Measurements from ENCODE around the gene PANK1. TPM values are rescaled to one million over a fixed set of nuclear protein-coding genes. Genes with fewer than 3 reads are reported as not detected.

The PANK1 gene
- total and polyA plus RNA-seq, 2 of the 8 experiments (the other 6 are each of a cell fraction or from before 2014, with no cell fraction given) = 18.5 to 40.4 TPM

GRCh38 chr10:89549510-89549909 is 95.5 kb downstream of the PANK1 start:
- no peak overlapping the region for H3K4me2 ChIP-seq (ENCODE audit: insufficient read depth in 1 of 2, low read depth in 2 of 2, low read length in 2 of 2)
- no peaks in the 10 kb centered on the region for H3K36me3 ChIP-seq (ENCODE audit: control insufficient read depth in 2 of 4, insufficient read depth in 4 of 4, low read length in 3 of 4)
- H3K79me1 ChIP-seq (ENCODE audit: low read depth, low read length) = no peaks in the 10 kb centered on the region
- no peak overlapping the region for H4K5ac ChIP-seq (ENCODE audit: insufficient read length, low read depth, low read length)
- no peak overlapping the region for H2BK12ac ChIP-seq (ENCODE audit: low read depth, low read length)
- no peak overlapping the region for H3K4me3 ChIP-seq (ENCODE audit: extremely low read depth in 1 of 4, insufficient read depth in 2 of 4, low read depth in 3 of 4, low read length in 4 of 4)
- no peak overlapping the region for H2AK5ac ChIP-seq (ENCODE audit: low read depth, low read length)
- FAIRE-seq = no peak
- no peak overlapping the region for H4K8ac ChIP-seq (ENCODE audit: extremely low read depth, insufficient read depth, low read length)
- no peaks in the 10 kb centered on the region for H3K79me2 ChIP-seq (ENCODE audit: control insufficient read depth in 1 of 2, insufficient read depth in 2 of 2, low read length in 2 of 2)
- POLR2A ChIA-PET (ENCODE audit: partially characterized antibody) = no interaction called here
- H4K20me1 ChIP-seq (replicated peaks in 1 of 2; ENCODE audit: control insufficient read depth in 1 of 2, insufficient read depth in 2 of 2, low read length in 2 of 2) = no peaks in the 10 kb centered on the region
- no peak overlapping the region for H3K9ac ChIP-seq (replicated peaks in 1 of 4; ENCODE audit: extremely low read depth in 1 of 4, low read depth in 3 of 4, low read length in 3 of 4)
- no peak overlapping the region for H2AFZ ChIP-seq (ENCODE audit: low read length)
- H3K56ac ChIP-seq (replicated peaks; ENCODE audit: insufficient read length, low read depth, low read length) = no peak overlapping the region
- no peak for DNase-seq (ENCODE audit: low read depth in 1 of 2, low spot score in 2 of 2)
- H3K14ac ChIP-seq (ENCODE audit: insufficient read length) = no peak overlapping the region
- H3K18ac ChIP-seq (ENCODE audit: extremely low read depth, low read length) = no peak overlapping the region
- H3K27ac ChIP-seq (ENCODE audit: low read depth, low read length) = no peak overlapping the region
- H3K9me3 ChIP-seq (ENCODE audit: insufficient read depth in 2 of 2, low read depth in 1 of 2, low read length in 1 of 2) = no peaks in the 10 kb centered on the region
- H3K27me3 ChIP-seq (replicated peaks in 1 of 4; ENCODE audit: control insufficient read depth in 3 of 4, extremely low read depth in 1 of 4, insufficient read depth in 3 of 4, low read length in 3 of 4) = no peaks in the 10 kb centered on the region
- 100% methylated on average over 1 of the region's 1 CpG; no CpG with 5 or more reads in 1 of the 2 experiments for WGBS, 2 experiments (ENCODE audit: extremely low coverage in 1 of 2, insufficient coverage in 1 of 2, insufficient read length in 1 of 2, insufficient replicate concordance in 2 of 2, low coverage in 1 of 2, low lambda C conversion rate in 2 of 2, missing lambda C conversion rate in 1 of 2)
- no peak overlapping the region for H4K91ac ChIP-seq (replicated peaks; ENCODE audit: insufficient read length, low read length)
- no peak overlapping the region for H3K23ac ChIP-seq (ENCODE audit: insufficient read length)
- H2BK20ac ChIP-seq (ENCODE audit: low read length) = no peak overlapping the region
- H2BK120ac ChIP-seq (replicated peaks; ENCODE audit: low read depth, low read length) = no peak overlapping the region
- CTCF ChIA-PET (ENCODE audit: partially characterized antibody) = interaction anchor here (1.4 to 1.6 kb wide), 2 partner anchors 69 to 83 kb away, joined by 4 read pairs; no protein-coding TSS in a partner anchor
- no peak overlapping the region for H3K4ac ChIP-seq (replicated peaks; ENCODE audit: insufficient read length, low read depth, low read length)
- no peak overlapping the region for H2BK5ac ChIP-seq (ENCODE audit: low read depth, low read length)
- H2BK15ac ChIP-seq (ENCODE audit: low read length) = no peak overlapping the region
- H3K4me1 ChIP-seq (replicated peaks in 1 of 4; ENCODE audit: control insufficient read depth in 3 of 4, insufficient read depth in 4 of 4, low read length in 3 of 4) = no peaks in the 10 kb centered on the region
- H3K23me2 ChIP-seq (ENCODE audit: low read depth, low read length) = no peaks in the 10 kb centered on the region
- TF ChIP-seq BACH1 (IDR thresholded peaks at IDR 0.05; ENCODE audit: low read length) (no peak), TBP (IDR thresholded peaks at IDR 0.05; ENCODE audit: low read depth, low read length) (no peak), SIRT6 (IDR thresholded peaks at IDR 0.05; ENCODE audit: low read length) (no peak), POLR2A (IDR thresholded peaks at IDR 0.05; ENCODE audit: control extremely low read depth in 1 of 2, low read depth in 2 of 2, low read length in 2 of 2) (no peak), GTF2F1 (IDR thresholded peaks at IDR 0.05; ENCODE audit: borderline replicate concordance, low read depth, low read length) (no peak), CEBPB (IDR thresholded peaks at IDR 0.05; ENCODE audit: low read depth, low read length) (no peak), TAF7 (optimal IDR thresholded peaks at IDR 0.05; ENCODE audit: borderline replicate concordance, low read depth, low read length) (no peak), NANOG (IDR thresholded peaks at IDR 0.05; ENCODE audit: insufficient read depth, low read depth, low read length, poor library complexity, severe bottlenecking) (no peak), HDAC2 (IDR thresholded peaks at IDR 0.05; ENCODE audit: borderline replicate concordance in 1 of 2, low read depth in 2 of 2, low read length in 2 of 2) (no peak), EP300 (IDR thresholded peaks at IDR 0.05; ENCODE audit: borderline replicate concordance in 1 of 2, low read depth in 2 of 2, low read length in 2 of 2) (no peak), TAF1 (IDR thresholded peaks at IDR 0.05; ENCODE audit: low read depth, low read length) (no peak), JUN (IDR thresholded peaks at IDR 0.05; ENCODE audit: low read depth, low read length) (no peak), SUZ12 (IDR thresholded peaks at IDR 0.05; ENCODE audit: low read length) (no peak), CBX5 (IDR thresholded peaks at IDR 0.05; ENCODE audit: low read depth, low read length) (no peak)

All from H1 (cell line).